Fibroblast of skin of abdomen (primary cell): ENCODE data around the gene DHX9. TPM values are rescaled to one million over a fixed set of nuclear protein-coding genes. Genes with fewer than 3 reads are reported as not detected.

Experiments
- DNase-seq: peaks from one replicate; pipeline ENCODE4 v3.0.0-alpha.2; 2013
- polyA plus RNA-seq, 2 experiments: library from polyadenylated mRNA; unstranded; fragments of 120-200 nt; gene quantifications; one replicate each; pipeline ENCODE4 v1.2.1, GENCODE V29; 2013; ENCODE audit not compliant: insufficient read length in 2 of 2

The DHX9 gene
- 136 TPM for polyA plus RNA-seq (2013, experiment 1 of 2; ENCODE audit: insufficient read length)
- polyA plus RNA-seq (2013, experiment 2 of 2; ENCODE audit: insufficient read length), result 132 TPM

- peak; percentile 88 for DNase-seq
These were observed at the start of gene DHX9 for GRCh38 chr1:182839209-182840066. Gene DHX9, plus strand, starts transcription at chr1:182839347. Its CDS starts 3,220 bp downstream, at chr1:182842567.

- DNase-seq, result no peak
These were observed 47.6 kb upstream of the DHX9 start for GRCh38 chr1:182791281-182792179.

DNA sequence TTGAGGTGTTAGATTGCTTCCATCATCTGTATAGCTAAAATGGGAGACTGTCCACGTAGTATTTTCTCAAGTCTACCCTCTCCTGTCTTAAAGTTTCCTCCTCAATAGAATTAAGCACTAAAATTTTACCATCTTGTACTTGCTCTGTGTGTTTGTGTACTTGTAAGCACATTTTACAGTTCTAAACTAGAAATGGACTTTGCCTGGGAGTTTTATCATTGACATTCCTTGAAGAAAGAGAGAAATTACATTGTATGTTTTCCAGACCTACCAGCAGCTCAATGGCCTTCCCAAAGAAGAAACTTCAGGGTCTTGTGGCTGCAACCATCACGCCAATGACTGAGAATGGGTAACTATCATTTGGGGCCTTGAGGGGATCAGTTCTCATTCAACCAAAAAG lies 45.1 kb upstream of the DHX9 start:
- DNase-seq, result no peak

GRCh38 chr1:182794676-182795201 lies 44.4 kb upstream of the DHX9 start:
- no peak for DNase-seq

- no peak for DNase-seq
These were observed 43.5 kb upstream of the DHX9 start for GRCh38 chr1:182795563-182796228.

- no peak for DNase-seq
These were observed 36.9 kb upstream of the DHX9 start for GRCh38 chr1:182802006-182802803.

DNA sequence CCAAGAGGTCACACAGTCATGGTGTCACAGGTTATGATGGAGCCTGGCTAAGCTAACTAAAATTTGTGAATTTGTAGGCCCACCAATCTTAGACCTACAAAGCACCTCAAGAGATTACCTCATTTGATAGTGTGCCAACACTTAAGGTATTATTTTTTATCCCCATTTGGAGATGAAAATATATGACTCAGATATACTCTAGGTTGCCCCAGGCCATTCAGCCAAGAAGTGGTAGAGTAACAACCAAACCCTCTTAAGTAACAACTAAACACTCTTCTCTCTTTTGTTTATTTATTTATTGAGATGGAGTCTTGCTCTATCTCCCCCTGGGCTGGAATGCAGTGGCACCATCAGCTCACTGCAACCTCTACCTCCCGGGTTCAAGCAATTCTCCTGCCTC lies 35.3 kb upstream of the DHX9 start:
- DNase-seq, result no peak

GRCh38 chr1:182806015-182806678 lies 33.0 kb upstream of the DHX9 start:
- DNase-seq, result no peak

- DNase-seq, result no peak
These were observed 31.2 kb upstream of the DHX9 start for GRCh38 chr1:182807907-182808306.

DNA sequence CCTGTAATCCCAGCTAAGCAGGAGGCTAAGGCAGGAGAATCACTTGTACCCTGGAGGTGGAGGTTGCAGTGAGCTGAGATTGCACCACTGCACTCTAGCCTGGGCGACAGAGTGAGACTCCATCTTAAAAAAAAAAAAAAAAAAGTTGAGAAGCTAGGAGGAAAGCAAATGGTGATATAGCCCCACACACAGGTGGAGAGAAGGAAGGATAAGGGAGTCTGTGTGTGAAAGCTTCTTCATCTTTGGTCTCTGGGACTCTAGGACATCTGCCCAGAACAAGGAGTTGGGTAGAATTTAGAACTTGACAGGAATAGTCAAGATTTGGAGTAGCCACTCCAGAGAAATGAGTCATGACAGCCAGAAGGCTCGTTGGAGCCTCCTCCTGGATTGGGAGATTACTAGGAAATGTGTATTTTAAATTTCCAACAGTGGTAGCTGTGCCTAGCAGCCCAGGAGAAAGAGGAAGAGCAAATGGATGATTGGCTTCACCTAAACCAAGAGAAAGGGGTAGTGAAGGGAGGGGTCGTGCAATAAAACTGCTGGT lies 29.7 kb upstream of the DHX9 start:
- DNase-seq, result no peak

DNA sequence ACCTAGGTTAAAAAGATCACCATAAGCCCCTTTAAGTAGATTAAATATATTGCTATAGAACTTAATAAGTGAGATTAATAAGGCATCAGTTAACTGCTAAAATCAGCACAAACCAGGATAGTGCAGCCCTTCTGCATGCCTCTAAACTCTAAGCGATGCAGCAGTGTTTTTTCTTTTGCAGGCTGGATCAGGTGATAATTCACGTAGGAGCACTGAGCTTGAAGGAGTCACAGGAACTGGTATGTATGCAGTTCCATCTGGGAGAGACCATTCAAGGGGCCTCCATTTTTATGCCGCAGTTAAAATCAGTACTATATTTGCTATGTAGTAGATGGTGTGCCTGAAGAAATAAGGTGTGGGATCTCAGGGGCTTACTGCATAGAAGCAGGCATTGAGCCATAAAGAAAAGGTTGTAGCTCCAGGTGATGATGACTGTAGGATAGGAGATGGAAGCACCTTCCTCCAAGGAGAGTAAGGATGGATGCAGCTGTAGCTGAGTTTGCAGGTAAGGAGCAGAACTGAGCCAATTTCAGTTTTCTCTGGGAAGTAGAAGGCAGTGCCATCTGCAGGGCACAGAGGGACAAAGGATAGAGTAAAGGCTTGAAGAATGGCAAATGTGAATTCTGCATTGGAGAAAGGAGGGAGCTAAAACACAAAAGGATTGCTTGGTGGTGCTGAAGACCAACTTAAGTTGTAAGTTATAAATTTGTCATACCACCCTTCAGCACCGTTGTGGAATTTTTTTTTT lies 27.0 kb upstream of the DHX9 start:
- no peak for DNase-seq

DNA sequence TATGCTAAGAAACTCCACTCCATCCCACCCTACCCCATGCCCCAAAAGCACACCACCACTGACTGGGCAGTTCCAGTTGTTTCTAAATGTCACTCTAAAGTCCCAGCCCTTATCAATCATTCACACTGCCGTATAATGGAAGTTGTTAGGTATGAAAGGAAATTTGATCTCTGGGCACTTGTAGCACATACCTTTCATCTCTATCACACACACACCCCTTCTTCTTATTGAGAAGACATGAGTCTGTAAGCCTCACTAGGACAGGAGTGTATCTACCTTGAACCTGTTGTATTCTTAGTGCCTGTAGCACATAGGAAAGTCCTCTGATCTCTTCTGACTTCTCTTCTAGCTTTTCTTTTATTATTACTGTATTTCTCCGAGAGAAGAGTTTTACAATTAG lies 22.3 kb upstream of the DHX9 start:
- no peak for DNase-seq

- DNase-seq, result no peak
These were observed 21.3 kb upstream of the DHX9 start for GRCh38 chr1:182817802-182818201.

GRCh38 chr1:182823220-182823619 lies 15.9 kb upstream of the DHX9 start:
- no peak for DNase-seq

DNA sequence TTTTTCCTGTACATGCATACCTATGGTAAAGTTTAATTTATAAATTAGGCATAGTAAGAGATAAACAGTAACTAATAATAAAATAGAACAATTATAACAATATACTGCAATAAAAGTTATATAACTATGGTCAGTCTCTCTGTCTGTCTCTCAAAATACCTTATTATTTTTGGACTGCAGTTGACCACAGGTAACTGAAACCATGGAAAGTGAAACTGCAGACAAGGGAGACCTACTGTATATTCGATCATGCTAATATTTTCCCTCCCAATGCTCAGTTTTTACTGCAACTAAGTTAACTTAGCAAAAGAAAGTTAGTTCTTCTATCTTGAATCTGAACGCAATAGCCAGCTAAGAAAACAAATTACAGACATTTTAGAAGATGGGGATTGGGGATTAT lies 12.3 kb upstream of the DHX9 start:
- no peak for DNase-seq

DNA sequence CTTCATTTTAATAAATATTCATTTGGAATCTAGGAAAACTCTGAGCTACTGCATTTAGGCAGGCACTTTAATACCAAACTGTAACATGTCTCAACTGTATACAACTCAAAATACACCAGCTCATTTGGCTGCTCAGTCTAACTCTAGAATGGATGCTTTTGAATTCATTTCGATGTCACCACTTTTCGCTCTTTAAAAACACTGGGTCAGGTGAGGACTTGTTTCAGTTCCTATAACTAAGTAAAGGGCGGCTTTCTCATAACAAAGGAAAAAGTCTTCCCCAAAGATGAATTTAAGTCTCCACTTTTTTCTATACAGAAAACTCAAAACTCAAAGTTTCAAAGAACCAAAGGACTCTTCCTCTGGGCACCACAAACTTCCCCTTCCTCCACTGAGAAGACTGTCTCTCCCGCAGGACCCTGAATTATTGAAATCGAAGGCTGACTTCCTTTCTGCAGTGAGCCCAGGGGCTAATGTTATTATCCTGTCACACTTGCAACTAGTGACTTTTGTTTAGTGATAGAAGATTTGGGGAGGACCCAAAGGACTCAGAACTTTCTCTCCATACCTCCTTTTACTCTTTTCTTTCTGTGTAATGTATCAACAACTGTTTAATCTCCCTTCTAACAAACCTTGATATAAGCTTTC lies 9.7 kb upstream of the DHX9 start:
- DNase-seq, result no peak

- peak; percentile 39 for DNase-seq
These were observed 5.9 kb upstream of the DHX9 start for GRCh38 chr1:182833271-182833670.

DNA sequence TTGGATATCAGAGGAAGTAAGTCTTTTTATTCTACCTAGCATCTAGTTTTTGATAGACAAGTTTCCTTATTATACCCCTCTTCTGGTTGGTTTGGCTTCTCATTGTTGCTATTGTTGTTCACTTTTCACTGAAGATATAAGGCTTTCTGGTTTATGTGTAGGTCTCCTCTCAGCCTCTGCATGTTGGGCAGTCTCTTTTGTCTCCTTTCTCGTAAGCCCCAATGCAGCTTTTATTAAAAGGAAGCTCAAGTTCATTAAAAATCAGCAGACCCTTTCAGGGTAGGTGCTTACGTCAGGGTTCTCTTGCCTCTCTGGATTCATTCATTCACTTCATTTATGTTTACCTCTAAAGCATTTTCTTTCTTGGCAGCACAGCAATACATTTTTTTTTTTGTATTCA lies 4.8 kb upstream of the DHX9 start:
- no peak for DNase-seq

DNA sequence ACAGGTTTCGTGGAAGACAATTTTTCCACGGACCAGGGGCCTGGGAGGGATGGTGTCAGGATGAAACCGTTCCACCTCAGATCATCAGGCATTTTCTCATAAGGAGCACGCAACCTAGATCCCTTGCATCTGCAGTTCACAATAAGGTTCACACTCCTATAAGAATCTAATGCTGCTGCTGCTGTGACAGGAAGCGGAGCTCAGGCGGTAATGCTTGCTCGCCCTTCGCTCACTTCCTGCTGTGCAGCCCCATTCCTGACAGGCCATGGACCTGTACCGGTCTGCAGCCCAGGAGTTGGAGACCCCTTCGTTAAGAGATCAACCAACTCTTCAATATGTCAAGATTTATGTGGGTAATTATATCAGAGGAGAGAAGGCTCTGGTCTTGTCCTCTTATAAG lies 3.3 kb upstream of the DHX9 start:
- DNase-seq, result no peak
